H9 (cell line): ENCODE data around the gene TMEM82. TPM values are rescaled to one million over a fixed set of nuclear protein-coding genes. Genes with fewer than 3 reads are reported as not detected.
A peak's percentile ranks its signal among the peaks of the same experiment; 100 is the strongest.

Experiments used
- DNase-seq: peaks from one replicate; pipeline ENCODE4 v3.0.0-alpha.2; 2017
- H2AFZ ChIP-seq: one replicate; pipeline ENCODE4 v1.6.1; 2013; ENCODE audit warnings: mild to moderate bottlenecking, low read length, control low read depth, moderate library complexity
- H2AK5ac ChIP-seq: 2 replicates; pipeline ENCODE4 v1.6.1; 2013; ENCODE audit warnings: low read length, control low read depth, mixed read lengths; ENCODE audit not compliant: insufficient read length
- H2BK120ac ChIP-seq: one replicate; pipeline ENCODE4 v1.6.1; 2013; ENCODE audit warnings: low read depth, mild to moderate bottlenecking, low read length, control low read depth, inconsistent platforms; ENCODE audit not compliant: poor library complexity, severe bottlenecking
- H2BK12ac ChIP-seq: 2 replicates; pipeline ENCODE4 v1.6.1; 2013; ENCODE audit warnings: low read length, control low read depth, mixed read lengths, low read depth; ENCODE audit not compliant: insufficient read length
- H2BK15ac ChIP-seq: 2 replicates; pipeline ENCODE4 v1.6.1; 2013; ENCODE audit warnings: low read depth, low read length, control low read depth
- H2BK20ac ChIP-seq: one replicate; pipeline ENCODE4 v1.6.1; 2013; ENCODE audit warnings: low read depth, mild to moderate bottlenecking, low read length, control low read depth, inconsistent platforms; ENCODE audit not compliant: poor library complexity, severe bottlenecking
- H2BK5ac ChIP-seq: 2 replicates; pipeline ENCODE4 v1.6.1; 2013; ENCODE audit warnings: low read length, control low read depth, mixed read lengths; ENCODE audit not compliant: insufficient read length
- H3K14ac ChIP-seq: 2 replicates; pipeline ENCODE4 v1.6.1; 2013; ENCODE audit warnings: low read length, control low read depth; ENCODE audit not compliant: insufficient read depth
- H3K18ac ChIP-seq: 2 replicates; pipeline ENCODE4 v1.6.1; 2013; ENCODE audit warnings: low read depth, mild to moderate bottlenecking, mixed read lengths, low read length, control low read depth; ENCODE audit not compliant: insufficient read length
- H3K23ac ChIP-seq: 2 replicates; pipeline ENCODE4 v1.6.1; 2013; ENCODE audit warnings: low read length, control low read depth, mixed read lengths, low read depth; ENCODE audit not compliant: insufficient read length
- H3K23me2 ChIP-seq: 2 replicates; pipeline ENCODE4 v1.6.1; 2013; ENCODE audit warnings: low read depth, mild to moderate bottlenecking, mixed read lengths, low read length, control low read depth; ENCODE audit not compliant: insufficient read length, poor library complexity, severe bottlenecking
- H3K27ac ChIP-seq: 2 replicates; pipeline ENCODE4 v1.5.1; 2013; ENCODE audit warnings: low read length, control low read depth, mixed read lengths, low read depth; ENCODE audit not compliant: insufficient read length
- H3K27me3 ChIP-seq: 2 replicates; pipeline ENCODE4 v1.6.1; 2013; ENCODE audit warnings: low read length, control low read depth, inconsistent platforms; ENCODE audit not compliant: insufficient read depth
- H3K4ac ChIP-seq: 2 replicates; pipeline ENCODE4 v1.6.1; 2013; ENCODE audit warnings: low read depth, mild to moderate bottlenecking, control low read depth, inconsistent platforms, low read length, moderate library complexity
- H3K4me1 ChIP-seq: 2 replicates; pipeline ENCODE4 v1.6.1; 2013; ENCODE audit warnings: low read length, control low read depth, inconsistent platforms; ENCODE audit not compliant: insufficient read depth
- H3K4me2 ChIP-seq: 2 replicates; pipeline ENCODE4 v1.6.1; 2013; ENCODE audit warnings: low read length, control low read depth, mixed read lengths; ENCODE audit not compliant: insufficient read length, insufficient read depth
- H3K56ac ChIP-seq: 2 replicates; pipeline ENCODE4 v1.6.1; 2013; ENCODE audit warnings: low read depth, mild to moderate bottlenecking, mixed read lengths, low read length, control low read depth; ENCODE audit not compliant: insufficient read length
- H3K79me1 ChIP-seq: 2 replicates; pipeline ENCODE4 v1.6.1; 2013; ENCODE audit warnings: low read depth, mild to moderate bottlenecking, moderate library complexity, low read length, control low read depth, inconsistent platforms; ENCODE audit not compliant: insufficient read depth, poor library complexity, severe bottlenecking
- H3K79me2 ChIP-seq: 2 replicates; pipeline ENCODE4 v1.6.1; 2013; ENCODE audit warnings: low read length, control low read depth, inconsistent platforms; ENCODE audit not compliant: insufficient read depth
- H3K9ac ChIP-seq: 2 replicates; pipeline ENCODE4 v1.6.1; 2013; ENCODE audit warnings: low read length, control low read depth, mixed read lengths; ENCODE audit not compliant: insufficient read length; ENCODE audit errors: extremely low read depth
- H3K9me3 ChIP-seq: one replicate; pipeline ENCODE4 v1.6.1; 2013; ENCODE audit warnings: low read depth, low read length, inconsistent platforms; ENCODE audit not compliant: control insufficient read depth
- H3T11ph ChIP-seq: one replicate; pipeline ENCODE4 v1.6.1; 2013; ENCODE audit warnings: mild to moderate bottlenecking, low read length, control low read depth, inconsistent platforms
- H4K20me1 ChIP-seq: one replicate; pipeline ENCODE4 v1.6.1; 2013; ENCODE audit not compliant: control insufficient read depth, insufficient read length, insufficient read depth
- H4K5ac ChIP-seq: 2 replicates; pipeline ENCODE4 v1.6.1; 2013; ENCODE audit warnings: low read depth, mild to moderate bottlenecking, mixed read lengths, low read length, control low read depth; ENCODE audit not compliant: insufficient read length
- H4K8ac ChIP-seq: replicated peaks from 2 replicates; pipeline ENCODE4 v1.6.1; 2013; ENCODE audit warnings: low read length, control low read depth, mixed read lengths, low read depth; ENCODE audit not compliant: insufficient read length
- H4K91ac ChIP-seq: 2 replicates; pipeline ENCODE4 v1.6.1; 2013; ENCODE audit warnings: low read depth, mild to moderate bottlenecking, moderate library complexity, mixed read lengths, low read length, control low read depth; ENCODE audit not compliant: insufficient read length
- H3K27ac Mint-ChIP-seq, 3 experiments: 2 replicates in 2 of 3; 3 replicates in 1 of 3; pipeline ENCODE4 v1.8.0; 2020 to 2021; ENCODE audit warnings: mixed read lengths in 3 of 3, mild to moderate bottlenecking in 1 of 3, moderate library complexity in 1 of 3
- H3K27me3 Mint-ChIP-seq: 2 replicates; pipeline ENCODE4 v1.8.0; 2021; ENCODE audit warnings: low read depth, mild to moderate bottlenecking, moderate library complexity, mixed read lengths
- H3K36me3 Mint-ChIP-seq, 3 experiments: 2 replicates in 2 of 3; 3 replicates in 1 of 3; pipeline ENCODE4 v1.8.0; 2020 to 2021; ENCODE audit warnings: low read depth in 3 of 3, mixed read lengths in 3 of 3; ENCODE audit not compliant: insufficient read depth in 1 of 3
- H3K4me1 Mint-ChIP-seq, 2 experiments: 2 replicates each; pipeline ENCODE4 v1.8.0; 2020; ENCODE audit warnings: mixed read lengths in 2 of 2
- H3K4me3 Mint-ChIP-seq, 2 experiments: 2 replicates in 1 of 2; 3 replicates in 1 of 2; pipeline ENCODE4 v1.8.0; 2020 to 2021; ENCODE audit warnings: mild to moderate bottlenecking in 2 of 2, mixed read lengths in 2 of 2, moderate library complexity in 1 of 2
- H3K9me3 Mint-ChIP-seq, 2 experiments: 2 replicates in 1 of 2; 3 replicates in 1 of 2; pipeline ENCODE4 v1.8.0; 2020; ENCODE audit warnings: mild to moderate bottlenecking in 2 of 2, mixed read lengths in 2 of 2, moderate library complexity in 1 of 2
- WGBS: extraction: QIAGEN DNeasy Blood & Tissue Kit; methylation state at CpG from one replicate; pipeline ENCODE4 v1.1.7; 2013; ENCODE audit warnings: missing lambda C conversion rate, low lambda C conversion rate, mixed read lengths; ENCODE audit not compliant: insufficient read length; ENCODE audit errors: extremely low coverage; 5-methylcytosine and 5-hydroxymethylcytosine counted together
- total RNA-seq: library from RNA; stranded (reverse); gene quantifications from 2 replicates; pipeline ENCODE4 v1.2.1, GENCODE V29; 2021
- TF ChIP-seq, protein P1 (sequence below): fragments of 200-600 bp; sonication (generic); conservative IDR thresholded peaks from 3 replicates; pipeline ENCODE4 v1.8.0; 2021; ENCODE audit warnings: antibody characterized with exemption, mild to moderate bottlenecking

TMEM82 gene
- total RNA-seq, 1 experiment from 2014 or later: 1.4 TPM

GRCh38 chr1:15724949-15725880 is 17.1 kb upstream of the TMEM82 start:
- Histone ChIP-seq H4K5ac (no peak overlapping the region), H4K8ac (no peak overlapping the region), H3K18ac (no peak overlapping the region), H3K79me1 (no peaks in the 10 kb centered on the region), H3T11ph (no peak overlapping the region), H2BK15ac (no peak overlapping the region), H2BK12ac (no peak overlapping the region), H3K23ac (no peak overlapping the region), H3K9me3 (no peaks in the 10 kb centered on the region), H2BK5ac (no peak overlapping the region), H4K91ac (no peak overlapping the region), H3K79me2 (no peaks in the 10 kb centered on the region), H3K23me2 (no peaks in the 10 kb centered on the region), H3K4ac (no peak overlapping the region), H3K14ac (no peak overlapping the region), H3K56ac (no peak overlapping the region), H3K27me3 (no peaks in the 10 kb centered on the region), H2AFZ (no peak overlapping the region), H3K4me1 (no peaks in the 10 kb centered on the region), H3K4me2 (no peak overlapping the region), H4K20me1 (no peaks in the 10 kb centered on the region), H3K9ac (no peak overlapping the region), H2BK120ac (no peak overlapping the region), H2BK20ac (no peak overlapping the region), H3K27ac (no peak overlapping the region), H2AK5ac (no peak overlapping the region)
- Mint-ChIP-seq H3K27me3 (no peaks in the 10 kb centered on the region), H3K4me1 (0 out of 4 replicates have a peak, but pooled peaks cover 0 to 3% of the 10 kb centered on the region in 2 experiments), H3K4me3 (no peak overlapping the region), H3K27ac (peak overlapping the region; percentile 27 to 77 (median 51); a peak in 4 of 7 replicates), H3K9me3 (no peaks in the 10 kb centered on the region), H3K36me3 (peaks cover 16 to 54% (median 33%) of the 10 kb centered on the region in 3 experiments; a peak in 6 of 7 replicates)
- TF ChIP-seq, protein P1, sequence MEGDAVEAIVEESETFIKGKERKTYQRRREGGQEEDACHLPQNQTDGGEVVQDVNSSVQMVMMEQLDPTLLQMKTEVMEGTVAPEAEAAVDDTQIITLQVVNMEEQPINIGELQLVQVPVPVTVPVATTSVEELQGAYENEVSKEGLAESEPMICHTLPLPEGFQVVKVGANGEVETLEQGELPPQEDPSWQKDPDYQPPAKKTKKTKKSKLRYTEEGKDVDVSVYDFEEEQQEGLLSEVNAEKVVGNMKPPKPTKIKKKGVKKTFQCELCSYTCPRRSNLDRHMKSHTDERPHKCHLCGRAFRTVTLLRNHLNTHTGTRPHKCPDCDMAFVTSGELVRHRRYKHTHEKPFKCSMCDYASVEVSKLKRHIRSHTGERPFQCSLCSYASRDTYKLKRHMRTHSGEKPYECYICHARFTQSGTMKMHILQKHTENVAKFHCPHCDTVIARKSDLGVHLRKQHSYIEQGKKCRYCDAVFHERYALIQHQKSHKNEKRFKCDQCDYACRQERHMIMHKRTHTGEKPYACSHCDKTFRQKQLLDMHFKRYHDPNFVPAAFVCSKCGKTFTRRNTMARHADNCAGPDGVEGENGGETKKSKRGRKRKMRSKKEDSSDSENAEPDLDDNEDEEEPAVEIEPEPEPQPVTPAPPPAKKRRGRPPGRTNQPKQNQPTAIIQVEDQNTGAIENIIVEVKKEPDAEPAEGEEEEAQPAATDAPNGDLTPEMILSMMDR: no peak
- DNase-seq: no peak
- WGBS: no CpG with 5 or more reads among the region's 26 CpGs
